K562 (cell line): ENCODE results near the gene NACC1. TPM values are rescaled to one million over a fixed set of nuclear protein-coding genes. Genes with fewer than 3 reads are reported as not detected.

Source experiments
- ARID1B ChIP-seq: fragments of 450-650 bp; IDR thresholded peaks from 2 replicates; pipeline ENCODE4 v1.6.1; 2016; ENCODE audit warnings: antibody characterized with exemption, mild to moderate bottlenecking, inconsistent platforms
- BCOR ChIP-seq: fragments of 450-650 bp; IDR thresholded peaks from 2 replicates; pipeline ENCODE4 v1.6.1; 2016
- BRCA1 ChIP-seq, 2 experiments: fragments of 450-650 bp in 1 of 2; sonication (generic) in 1 of 2; formaldehyde crosslinking in 1 of 2; IDR thresholded peaks; 2 replicates each; pipeline versions ENCODE4 v1.5.0 to v1.6.1; 2017 to 2020; ENCODE audit warnings: mild to moderate bottlenecking in 1 of 2, missing genetic modification reagents in 1 of 2
- CBFB ChIP-seq: sonication (generic); formaldehyde crosslinking; IDR thresholded peaks from 2 replicates; pipeline ENCODE4 v1.4.0; 2020; ENCODE audit warnings: mild to moderate bottlenecking, missing genetic modification reagents
- CCAR2 ChIP-seq: fragments of 200-400 bp; formaldehyde crosslinking; IDR thresholded peaks from 2 replicates; pipeline ENCODE4 v1.6.1; 2017; ENCODE audit warnings: mild to moderate bottlenecking, low read depth, low read length
- E4F1 ChIP-seq: fragments of 250-450 bp; sonication (Bioruptor Pico); IDR thresholded peaks from 2 replicates; pipeline ENCODE4 v1.5.0; 2021; ENCODE audit warnings: mild to moderate bottlenecking, borderline replicate concordance
- ELF4 ChIP-seq: fragments of 450-650 bp; formaldehyde crosslinking; IDR thresholded peaks from 2 replicates; pipeline ENCODE4 v1.4.0; 2022; ENCODE audit warnings: missing genetic modification characterization
- ETS2 ChIP-seq: IDR thresholded peaks from 2 replicates; pipeline ENCODE4 v1.6.1; 2016; ENCODE audit warnings: borderline replicate concordance, missing genetic modification characterization, mild to moderate bottlenecking, moderate library complexity, missing compliant biosample characterization; ENCODE audit not compliant: poor library complexity, severe bottlenecking
- FOXM1 ChIP-seq, 2 experiments: fragments of 450-650 bp in 1 of 2; sonication (generic) in 1 of 2; formaldehyde crosslinking in 1 of 2; IDR thresholded peaks; 2 replicates each; pipeline versions ENCODE4 v1.6.1 to v1.9.0; 2017 to 2022; ENCODE audit warnings: low read depth in 2 of 2, mild to moderate bottlenecking in 2 of 2, missing genetic modification reagents in 1 of 2, moderate library complexity in 1 of 2
- GTF2B ChIP-seq: IDR thresholded peaks from 2 replicates; pipeline ENCODE4 v1.6.1; 2011; ENCODE audit not compliant: insufficient read length; ENCODE audit errors: extremely low read depth
- NCOA2 ChIP-seq, 2 experiments: fragments of 450-650 bp; IDR thresholded peaks; 2 replicates each; pipeline ENCODE4 v1.6.1; 2018; ENCODE audit warnings: mild to moderate bottlenecking in 2 of 2, moderate library complexity in 1 of 2; ENCODE audit not compliant: partially characterized antibody in 2 of 2
- SIRT6 ChIP-seq: IDR thresholded peaks from one replicate; pipeline ENCODE4 v1.6.1; 2012; ENCODE audit warnings: low read depth, mild to moderate bottlenecking, control low read depth, inconsistent platforms, low read length, moderate library complexity
- SMARCA4 ChIP-seq: fragments of 450-650 bp; IDR thresholded peaks from 2 replicates; pipeline ENCODE4 v1.6.1; 2016
- SMARCE1 ChIP-seq: fragments of 450-650 bp; IDR thresholded peaks from 2 replicates; pipeline ENCODE4 v1.7.1; 2016; ENCODE audit warnings: mild to moderate bottlenecking
- U2AF2 ChIP-seq: fragments of 200-400 bp; formaldehyde crosslinking; optimal IDR thresholded peaks from 2 replicates; pipeline ENCODE3; 2017; ENCODE audit warnings: low read depth, mild to moderate bottlenecking, low read length
- ZMIZ1 ChIP-seq, 2 experiments: fragments of 150-350 bp in 1 of 2; IDR thresholded peaks; 2 replicates each; pipeline ENCODE4 v1.6.1; 2012 to 2016; ENCODE audit warnings: low read depth in 2 of 2, low read length in 2 of 2, mild to moderate bottlenecking in 1 of 2, moderate library complexity in 1 of 2
- ZNF280B ChIP-seq: fragments of 250-450 bp; sonication (Bioruptor Pico); IDR thresholded peaks from 2 replicates; pipeline ENCODE4 v1.5.1; 2021; ENCODE audit warnings: mild to moderate bottlenecking
- ZNF444 ChIP-seq: fragments of 250-450 bp; sonication (Bioruptor Pico); IDR thresholded peaks from 2 replicates; pipeline ENCODE4 v1.4.0; 2020; ENCODE audit warnings: mild to moderate bottlenecking, moderate library complexity
- ZZZ3 ChIP-seq: fragments of 450-650 bp; IDR thresholded peaks from 2 replicates; pipeline ENCODE4 v1.6.1; 2016; ENCODE audit warnings: antibody characterized with exemption, mild to moderate bottlenecking, moderate library complexity
- polyA plus RNA-seq, 8 experiments: library from polyadenylated mRNA; depleted of rRNA in 4 of 8; stranded (reverse) in 5 of 8; unstranded in 3 of 8; fragments of >200 nt; fragmentation: Nextera tagmentation in 2 of 8; fragmentation: Illumina TruSeq in 1 of 8; extraction: Ambion mirVana in 2 of 8; extraction: Trizol in 1 of 8; gene quantifications; 2 replicates each; pipeline versions ENCODE4 v1.2.1 to v1.2.3, GENCODE V29; 2011 to 2014; ENCODE audit warnings: inconsistent platforms in 1 of 8, missing spikeins in 1 of 8
- total RNA-seq, 7 experiments: library from RNA; depleted of rRNA in 6 of 7; stranded (reverse); fragments of >200 nt in 6 of 7; fragmentation: Illumina TruSeq in 2 of 7; extraction: Trizol in 2 of 7; gene quantifications; 2 replicates each; pipeline versions ENCODE4 v1.2.1 to v1.2.3, GENCODE V29; 2011 to 2021; ENCODE audit warnings: low replicate concordance in 1 of 7

Gene NACC1
- total and polyA plus RNA-seq, 9 of the 15 experiments (the other 6 are each of a cell fraction or from before 2014, with no cell fraction given) = 0.04 to 96.6 (median 25.8) TPM

- no peak for TF ChIP-seq E4F1 (CRISPR knock-in tag)
- peak; percentile 25 for TF ChIP-seq GTF2B
- no peak for TF ChIP-seq NCOA2 (IDR thresholded peaks at IDR 0.05; ENCODE audit: partially characterized antibody in 2 of 2)
- TF ChIP-seq U2AF2 = no peak
- no peak for TF ChIP-seq ZNF280B (CRISPR knock-in tag)
- no peak for TF ChIP-seq SIRT6
- TF ChIP-seq BRCA1 (IDR thresholded peaks at IDR 0.05) = no peak
- no peak for TF ChIP-seq BRCA1 (CRISPR knock-in tag; IDR thresholded peaks at IDR 0.05)
- no peak for TF ChIP-seq CCAR2
- TF ChIP-seq SMARCA4 = no peak; the same call in 1 of the 2 replicates
- peak; percentile 46; the same call in 1 of the 2 replicates for TF ChIP-seq BCOR
- peak; percentile 85 for TF ChIP-seq CBFB
- TF ChIP-seq FOXM1 (IDR thresholded peaks at IDR 0.05; ENCODE audit: low read depth) = no peak
- TF ChIP-seq FOXM1 (CRISPR knock-in tag; IDR thresholded peaks at IDR 0.05; ENCODE audit: low read depth) = no peak
- no peak for TF ChIP-seq ZMIZ1 (IDR thresholded peaks at IDR 0.05; ENCODE audit: low read depth in 2 of 2, low read length in 2 of 2)
- no peak for TF ChIP-seq ZNF444 (CRISPR knock-in tag)
- TF ChIP-seq ETS2 = no peak
- peak; percentile 14; the same call in 1 of the 2 replicates for TF ChIP-seq ARID1B
- TF ChIP-seq ELF4 (CRISPR knock-in tag) = no peak
- TF ChIP-seq ZZZ3 = no peak
- TF ChIP-seq SMARCE1 = no peak
Observed at GRCh38 chr19:13162724-13163608, 44.9 kb downstream of the NACC1 start (continued).
